ENCODE measurements around the gene RFESD.

RFESD gene

DNA sequence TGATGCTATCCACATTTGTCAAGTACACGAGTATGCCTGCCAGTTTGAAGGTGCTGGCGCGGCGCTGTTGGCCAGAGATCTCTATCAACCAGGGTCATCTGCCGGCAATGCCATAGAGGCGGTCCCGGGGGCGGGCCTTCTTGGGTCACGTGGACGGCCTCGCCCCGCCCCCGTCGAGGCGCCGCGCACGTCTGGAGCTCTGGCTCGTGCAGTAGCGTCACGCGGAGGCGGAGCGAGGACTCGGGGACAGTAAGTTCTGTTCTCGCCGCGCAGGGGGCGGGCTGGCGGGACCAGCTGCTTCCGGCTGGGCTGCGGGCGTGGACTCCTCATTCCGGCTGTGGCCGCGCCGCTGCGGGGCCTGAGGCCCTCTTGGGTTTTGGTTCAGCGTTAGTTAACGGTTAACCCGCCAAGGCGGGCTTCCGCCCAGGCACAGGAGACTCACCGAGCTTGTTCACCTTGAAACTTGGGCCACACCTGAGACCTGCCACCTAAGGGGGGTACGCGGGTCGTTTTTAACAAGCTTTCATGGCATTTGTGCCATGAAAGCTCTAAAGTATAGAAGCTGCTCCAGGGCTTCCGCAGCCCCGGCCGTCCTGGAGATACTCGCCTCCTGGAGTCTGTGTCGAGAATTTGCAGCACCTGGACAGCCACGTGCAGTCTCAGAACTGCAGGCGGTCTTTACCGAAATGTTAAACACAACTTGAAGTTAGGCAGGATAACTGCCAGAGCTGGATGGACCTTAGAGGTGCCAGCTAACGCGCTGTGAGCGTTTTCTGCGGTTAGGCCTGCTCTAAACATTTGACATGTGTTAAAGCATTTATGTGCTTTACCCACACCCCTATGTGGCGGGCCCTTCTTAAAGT, at the start of gene RFESD:
Gene RFESD, plus strand, starts transcription at position 209 of the 863 bp plus-strand sequence. CDS start 5,495 bp downstream, outside the sequence.
- peak; percentile 96 for DNase-seq (ENCODE audit: low read depth)
- peak within 1 kb of the TSS; percentile 54 for H3K4me3 ChIP-seq (replicated peaks; ENCODE audit: low read depth, low read length)
- no peak for TF ChIP-seq CTCF (IDR thresholded peaks at IDR 0.05; ENCODE audit: low read length, missing control alignments)

DNA sequence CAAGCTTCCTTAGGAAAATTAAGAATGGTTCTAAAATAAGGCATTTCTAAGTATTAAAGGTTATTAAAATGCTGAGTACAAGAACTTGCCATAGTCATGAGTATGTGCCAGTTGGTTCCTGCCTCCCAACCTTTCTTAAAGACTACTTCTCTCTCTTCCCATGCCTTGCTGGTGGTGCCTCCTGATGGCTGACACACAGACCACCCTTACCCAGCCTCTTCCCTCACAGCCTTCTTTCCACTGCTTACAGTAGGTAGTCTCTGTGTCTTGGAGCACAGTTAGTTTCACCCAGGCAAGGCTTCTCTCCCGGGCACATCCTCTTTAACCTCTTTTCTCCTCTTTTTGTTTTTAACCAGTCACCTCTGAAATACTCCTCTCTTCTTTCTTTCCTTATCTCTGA, 47.3 kb upstream of the RFESD start:
- no peak for DNase-seq (ENCODE audit: low read depth)
- no peak for TF ChIP-seq CTCF (IDR thresholded peaks at IDR 0.05; ENCODE audit: low read length, missing control alignments)
- H3K4me3 ChIP-seq (replicated peaks; ENCODE audit: low read depth, low read length): no peak overlapping the region

GRCh38 chr5:95600557-95600956, 46.0 kb upstream of the RFESD start:
- DNase-seq (ENCODE audit: low read depth): peak; percentile 54
- TF ChIP-seq CTCF (IDR thresholded peaks at IDR 0.05; ENCODE audit: low read length, missing control alignments): no peak
- H3K4me3 ChIP-seq (replicated peaks; ENCODE audit: low read depth, low read length): no peak overlapping the region

DNA sequence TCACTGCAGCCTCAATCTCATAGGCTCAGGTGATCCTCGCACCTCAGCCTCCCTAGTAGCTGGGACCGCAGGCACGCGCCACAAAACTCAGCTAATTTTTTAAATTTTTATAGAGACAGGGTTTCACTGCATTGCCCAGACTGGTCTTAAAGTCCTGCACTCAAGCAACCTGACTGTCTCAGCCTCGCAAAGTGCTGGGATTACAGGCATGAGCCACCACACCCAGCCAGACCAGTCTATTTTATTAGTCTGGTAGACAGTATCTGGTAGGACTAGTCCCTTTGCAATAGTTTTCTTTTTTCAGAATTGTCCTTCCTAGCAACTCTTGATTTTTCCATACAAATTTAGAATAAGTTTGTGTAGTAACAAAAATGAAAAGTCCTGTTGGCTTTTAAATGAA, 40.8 kb upstream of the RFESD start:
- no peak for DNase-seq (ENCODE audit: low read depth)
- H3K4me3 ChIP-seq (replicated peaks; ENCODE audit: low read depth, low read length): no peak overlapping the region
- no peak for TF ChIP-seq CTCF (IDR thresholded peaks at IDR 0.05; ENCODE audit: low read length, missing control alignments)

DNA sequence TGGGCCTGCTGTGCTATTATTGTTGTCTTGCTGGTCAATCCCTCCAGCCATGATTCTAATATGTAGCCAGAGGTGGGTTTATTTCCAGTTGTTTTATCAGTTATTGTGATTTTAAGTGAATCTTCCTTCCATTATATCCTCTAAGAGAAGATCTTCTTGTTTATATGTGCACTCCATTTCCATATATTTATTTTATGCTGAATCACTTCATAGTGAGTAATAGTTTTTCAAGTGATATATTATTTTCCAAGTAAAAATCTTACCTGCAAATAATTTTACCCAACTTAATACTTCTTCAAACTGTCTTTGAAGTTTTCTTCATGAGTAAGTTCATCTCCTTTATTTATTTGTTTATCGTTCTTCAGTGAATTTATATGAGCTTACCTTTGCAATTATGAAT, 40.2 kb upstream of the RFESD start:
- no peak overlapping the region for H3K4me3 ChIP-seq (replicated peaks; ENCODE audit: low read depth, low read length)
- no peak for DNase-seq (ENCODE audit: low read depth)
- no peak for TF ChIP-seq CTCF (IDR thresholded peaks at IDR 0.05; ENCODE audit: low read length, missing control alignments)

DNA sequence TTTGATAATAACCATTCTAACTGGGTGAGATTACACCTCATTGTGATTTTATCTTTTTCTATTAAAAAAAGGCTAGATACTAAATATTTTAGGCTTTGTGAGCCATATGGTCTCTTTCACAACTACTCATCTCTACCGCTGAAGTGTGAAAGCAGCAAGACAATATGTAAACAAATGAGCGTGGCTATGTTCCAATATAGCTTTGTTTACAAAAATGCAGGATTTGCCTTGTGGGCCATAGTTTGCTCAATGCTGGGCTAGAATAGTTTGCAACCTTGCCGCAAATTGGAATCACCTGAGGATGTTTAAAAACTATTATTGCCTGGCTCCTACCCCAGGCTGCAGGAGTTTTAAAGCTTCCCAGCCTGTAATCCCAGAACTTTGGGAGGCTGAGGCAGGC, 36.9 kb upstream of the RFESD start:
- no peak overlapping the region for H3K4me3 ChIP-seq (replicated peaks; ENCODE audit: low read depth, low read length)
- no peak for DNase-seq (ENCODE audit: low read depth)
- TF ChIP-seq CTCF (IDR thresholded peaks at IDR 0.05; ENCODE audit: low read length, missing control alignments): no peak

- no peak for TF ChIP-seq CTCF (IDR thresholded peaks at IDR 0.05; ENCODE audit: low read length, missing control alignments)
- no peak overlapping the region for H3K4me3 ChIP-seq (replicated peaks; ENCODE audit: low read depth, low read length)
- no peak for DNase-seq (ENCODE audit: low read depth)
These were observed 36.0 kb upstream of the RFESD start for GRCh38 chr5:95610546-95610945.

Data from fibroblast of pulmonary artery (primary cell).